GM21528 (cell line): Measurements from ENCODE around the gene F10.
"Not testable (repeated sequence)": the region's sequence is repeated elsewhere in the genome, so short reads cannot be mapped to it uniquely, and the experiment has no call there.

Experiments
- ATAC-seq: cut with Tn5 transposase; IDR thresholded peaks from one replicate; pipeline ENCODE4 v1.9.1; 2021; ENCODE audit warnings: mild to moderate bottlenecking, moderate library complexity; ENCODE audit not compliant: unreplicated experiment, low FRiP score

The F10 gene

DNA sequence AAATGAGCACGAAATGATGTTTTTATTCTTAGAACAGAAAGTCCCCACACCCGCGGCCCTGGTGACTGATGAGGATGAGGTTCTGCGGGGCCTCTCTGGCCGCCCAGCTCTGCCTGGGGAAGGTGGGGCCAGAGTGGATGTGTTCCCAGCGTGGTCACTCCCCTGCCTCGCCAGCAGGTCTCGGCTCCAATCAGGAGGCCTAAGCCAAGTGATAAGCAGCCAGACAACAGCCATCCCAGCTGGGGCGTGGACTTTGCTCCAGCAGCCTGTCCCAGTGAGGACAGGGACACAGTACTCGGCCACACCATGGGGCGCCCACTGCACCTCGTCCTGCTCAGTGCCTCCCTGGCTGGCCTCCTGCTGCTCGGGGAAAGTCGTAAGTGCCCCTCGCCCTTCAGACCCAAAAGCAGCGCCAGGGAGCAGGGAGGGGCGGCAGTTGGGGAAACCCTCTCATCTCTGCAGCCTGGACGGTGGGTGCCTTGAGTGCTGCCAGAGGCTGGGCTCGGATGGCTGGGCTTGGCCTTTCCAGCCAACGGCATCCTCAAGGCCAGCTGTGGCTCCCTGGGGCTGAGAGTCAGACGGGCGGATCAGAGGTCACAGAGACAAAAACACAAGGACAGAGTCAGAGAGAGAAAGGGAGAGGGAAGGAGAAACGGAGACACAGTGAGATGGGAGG is at the start of gene F10:
Gene F10, plus strand, starts transcription at position 250 of the 676 bp plus-strand sequence. Its CDS starts 57 bp downstream, at position 307.
- ATAC-seq = no peak

DNA sequence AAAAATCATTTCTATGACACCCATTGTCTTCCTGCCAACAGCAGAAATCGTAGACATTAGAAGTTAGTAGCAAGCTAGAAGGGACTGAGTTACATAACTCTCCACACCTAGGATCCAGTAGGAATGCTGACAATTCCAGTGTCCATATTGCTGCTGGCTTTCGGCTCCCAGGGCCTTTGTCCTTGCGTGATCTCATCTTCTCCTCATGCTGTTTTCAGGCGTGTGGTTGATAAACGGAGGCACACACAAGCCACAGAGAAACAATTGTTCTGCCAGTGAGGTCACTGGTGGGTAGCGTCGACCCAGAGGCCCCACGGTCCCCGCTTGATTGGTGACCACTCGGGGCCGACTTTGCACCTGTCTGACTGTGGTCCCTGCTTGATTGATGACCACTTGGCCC is 48.7 kb upstream of the F10 start:
- ATAC-seq = no peak

DNA sequence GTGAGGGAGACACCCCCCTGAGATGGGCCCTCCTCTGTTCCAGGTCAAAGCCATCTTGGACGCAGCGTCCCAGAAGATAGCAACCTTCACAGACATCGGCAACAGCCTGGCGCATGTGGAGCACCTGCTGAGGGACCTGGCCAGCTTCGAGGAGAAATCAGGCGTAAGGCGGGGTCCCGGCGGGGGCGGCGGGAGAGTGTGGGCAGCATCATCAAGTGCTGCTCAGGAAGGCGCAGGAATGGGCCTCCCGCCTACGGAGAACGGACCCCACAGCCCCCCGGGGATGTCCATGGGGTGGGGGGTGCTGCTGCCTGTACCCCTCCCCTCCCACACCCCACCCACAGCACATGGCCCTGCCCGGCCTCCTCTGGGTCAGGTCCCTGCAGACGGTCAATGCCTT is 48.2 kb upstream of the F10 start:
- ATAC-seq = no peak

DNA sequence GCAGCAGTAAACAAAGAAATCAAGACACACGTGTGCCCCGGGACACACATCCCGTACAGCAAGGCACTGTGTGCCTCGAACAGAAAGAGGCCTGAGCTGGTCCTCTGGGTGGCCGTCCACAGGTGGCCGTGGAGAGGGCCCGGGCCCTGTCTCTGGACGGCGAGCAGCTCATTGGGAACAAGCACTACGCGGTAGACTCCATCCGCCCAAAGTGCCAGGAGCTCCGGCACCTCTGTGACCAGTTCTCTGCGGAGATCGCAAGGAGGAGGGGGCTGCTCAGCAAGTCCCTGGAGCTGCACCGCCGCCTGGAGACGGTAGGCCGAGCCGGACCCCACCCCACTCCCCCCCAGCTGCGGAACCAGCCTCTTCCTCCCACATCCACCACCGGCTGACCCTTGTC is 47.7 kb upstream of the F10 start:
- ATAC-seq = no peak

DNA sequence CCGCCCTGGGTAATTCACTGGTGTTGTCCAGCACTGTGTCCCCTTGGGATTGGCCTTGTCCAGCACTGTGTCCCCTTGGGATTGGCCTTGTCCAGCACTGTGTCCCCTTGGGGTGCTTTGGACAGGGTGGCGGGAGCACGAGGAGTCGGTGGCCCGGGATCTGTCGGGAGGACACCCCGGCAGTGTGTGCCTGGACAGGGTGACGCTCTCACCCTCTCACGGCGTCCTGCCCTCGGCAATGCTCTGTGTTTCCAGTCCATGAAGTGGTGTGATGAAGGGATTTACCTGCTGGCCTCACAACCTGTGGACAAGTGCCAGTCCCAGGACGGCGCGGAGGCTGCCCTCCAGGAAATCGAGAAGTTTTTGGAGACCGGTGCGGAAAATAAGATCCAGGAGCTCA is 46.9 kb upstream of the F10 start:
- ATAC-seq = no peak

DNA sequence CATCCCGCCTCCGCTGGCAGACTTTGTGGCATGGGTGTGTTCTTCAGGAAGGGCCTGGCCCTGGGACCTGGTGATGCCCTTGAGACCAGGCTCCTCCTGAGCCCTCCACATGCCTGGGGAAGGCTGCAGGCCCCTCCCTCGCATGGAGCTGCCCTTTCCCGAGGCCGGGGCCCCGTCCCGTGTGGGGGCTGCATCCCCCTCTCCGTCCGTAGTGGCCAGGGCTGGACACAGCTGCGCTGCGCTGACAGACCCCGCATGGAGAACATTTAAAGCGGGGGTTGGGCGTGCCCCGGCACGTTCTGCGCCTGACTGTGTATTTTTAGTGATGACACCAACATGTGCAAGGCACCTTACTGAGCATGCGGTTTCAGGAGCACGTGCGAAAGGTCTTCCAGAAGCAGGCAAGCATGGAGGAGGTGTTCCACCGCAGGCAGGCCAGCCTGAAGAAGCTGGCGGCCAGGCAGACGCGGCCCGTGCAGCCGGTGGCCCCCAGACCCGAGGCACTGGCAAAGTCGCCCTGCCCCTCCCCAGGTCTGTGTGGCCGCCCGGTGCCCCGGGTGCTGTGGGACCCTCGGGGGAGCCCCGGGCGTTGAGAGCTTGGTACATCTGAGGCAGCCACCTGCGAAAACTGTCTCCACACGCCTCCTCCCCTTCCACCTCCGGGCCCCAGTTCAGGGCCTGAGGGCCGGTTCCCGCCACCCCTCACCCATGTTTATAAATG is 45.8 kb upstream of the F10 start:
- ATAC-seq = no peak

DNA sequence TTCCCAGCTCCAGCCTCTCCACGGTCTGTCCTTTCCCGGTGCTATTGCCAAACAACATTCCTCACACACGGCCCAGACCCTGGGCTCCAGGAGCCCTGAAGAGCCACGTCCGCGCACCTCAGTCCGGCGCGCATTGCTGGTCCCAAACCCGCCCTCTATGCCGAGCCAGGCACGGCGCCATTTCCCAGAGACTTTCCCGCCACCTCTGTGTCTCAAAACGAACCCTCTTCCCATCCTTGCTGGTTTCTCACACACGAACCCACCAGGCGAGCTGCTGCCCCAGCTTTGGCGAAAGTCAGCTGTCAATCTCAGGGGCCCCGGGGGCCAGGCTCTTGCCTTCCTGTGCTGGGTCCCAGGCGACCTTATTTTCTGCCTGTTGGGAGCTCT is 45.0 kb upstream of the F10 start:
- no peak for ATAC-seq

DNA sequence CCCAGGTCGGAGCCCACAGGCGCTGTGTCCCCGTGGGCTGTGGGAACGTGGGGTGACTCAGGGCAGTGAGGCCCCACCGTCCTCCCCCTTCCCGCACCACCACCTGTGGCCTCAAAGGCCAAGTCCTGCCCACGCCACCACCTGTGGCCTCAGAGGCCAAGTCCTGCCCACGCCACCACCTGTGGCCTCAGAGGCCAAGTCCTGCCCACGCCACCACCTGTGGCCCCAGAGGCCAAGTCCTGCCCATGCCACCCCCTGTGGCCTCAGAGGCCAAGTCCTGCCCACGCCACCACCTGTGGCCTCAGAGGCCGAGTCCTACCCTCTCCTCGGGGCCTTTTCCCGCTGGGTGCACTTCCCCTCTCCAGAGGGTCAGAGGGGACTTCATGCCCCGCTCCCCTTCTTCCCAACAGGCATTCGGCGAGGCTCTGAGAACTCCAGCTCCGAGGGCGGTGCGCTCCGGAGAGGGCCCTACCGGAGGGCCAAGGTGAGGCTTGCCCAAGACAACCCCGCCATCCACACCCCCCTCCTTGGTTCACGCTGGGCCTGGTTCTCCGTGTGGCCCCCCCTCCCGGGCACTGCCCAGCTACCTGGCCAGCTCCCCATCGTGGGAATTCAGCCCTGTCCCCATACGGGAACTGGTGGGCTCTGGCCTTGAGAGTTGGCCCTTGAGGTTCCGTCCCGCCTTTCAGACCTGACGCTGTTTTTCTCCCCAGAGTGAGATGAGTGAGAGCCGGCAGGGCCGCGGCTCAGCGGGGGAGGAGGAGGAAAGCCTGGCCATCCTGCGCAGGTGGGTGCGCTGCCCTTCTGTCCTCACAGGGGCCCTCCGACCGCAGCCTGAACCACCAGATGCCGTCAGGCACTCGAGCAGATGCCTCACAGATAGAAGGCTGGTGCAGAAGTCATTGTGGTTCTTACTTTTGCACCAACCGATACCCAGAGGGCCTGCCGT is 44.4 kb upstream of the F10 start:
- ATAC-seq = no peak

DNA sequence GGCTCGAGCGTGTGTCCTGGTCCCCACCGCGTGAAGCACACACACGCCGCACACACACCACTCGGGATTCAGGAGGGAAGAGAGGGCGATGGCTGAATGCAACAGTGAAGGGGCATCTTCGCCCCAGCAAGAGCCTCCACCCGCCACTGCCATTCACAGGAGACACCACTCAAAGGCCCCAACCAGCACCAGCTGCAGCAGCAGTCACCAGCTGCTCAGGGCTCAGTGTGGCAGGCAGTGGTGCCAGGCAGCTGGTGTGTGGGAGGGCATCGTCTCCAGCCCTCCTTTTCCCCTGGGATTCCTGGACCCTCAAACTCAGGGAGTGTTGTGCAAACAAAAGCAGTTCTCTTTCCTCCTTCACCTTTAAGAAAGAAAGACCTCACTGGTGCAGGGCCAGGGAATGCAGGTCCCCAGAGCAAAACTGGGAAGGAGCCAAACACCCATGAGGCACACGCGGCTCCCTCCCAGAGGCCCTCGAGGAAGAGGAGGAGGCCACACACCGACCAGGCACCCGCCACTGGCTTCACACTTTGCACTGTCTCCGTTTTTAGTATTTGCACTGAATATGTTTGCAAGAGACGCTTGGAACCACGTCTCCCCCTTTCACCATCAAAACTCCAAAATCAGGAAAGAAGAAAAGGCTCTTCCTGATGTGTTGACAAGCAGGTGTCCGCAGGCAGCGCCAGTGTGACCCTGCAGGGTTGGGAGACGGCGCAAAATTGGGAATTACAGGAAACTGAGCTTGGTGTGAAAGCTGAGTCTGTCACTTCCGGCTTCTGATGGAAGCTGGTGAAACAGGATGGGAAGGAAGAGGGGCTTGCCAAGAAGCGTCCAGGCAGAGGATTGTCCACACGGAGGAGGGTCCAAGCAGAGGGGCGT is 43.5 kb upstream of the F10 start:
- ATAC-seq = no peak

DNA sequence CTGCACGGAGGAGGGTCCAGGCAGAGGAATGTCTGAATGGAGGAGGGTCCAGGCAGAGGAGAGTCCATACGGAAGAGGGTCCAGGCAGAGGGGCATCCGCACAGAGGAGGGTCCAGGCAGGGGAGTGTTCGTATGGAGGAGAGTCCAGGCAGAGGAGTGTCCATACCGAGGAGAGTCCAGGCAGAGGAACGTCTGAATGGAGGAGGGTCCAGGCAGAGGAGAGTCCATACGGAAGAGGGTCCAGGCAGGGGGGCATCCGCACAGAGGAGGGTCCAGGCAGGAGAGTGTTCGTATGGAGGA is 42.9 kb upstream of the F10 start:
- not testable (repeated sequence) for ATAC-seq

DNA sequence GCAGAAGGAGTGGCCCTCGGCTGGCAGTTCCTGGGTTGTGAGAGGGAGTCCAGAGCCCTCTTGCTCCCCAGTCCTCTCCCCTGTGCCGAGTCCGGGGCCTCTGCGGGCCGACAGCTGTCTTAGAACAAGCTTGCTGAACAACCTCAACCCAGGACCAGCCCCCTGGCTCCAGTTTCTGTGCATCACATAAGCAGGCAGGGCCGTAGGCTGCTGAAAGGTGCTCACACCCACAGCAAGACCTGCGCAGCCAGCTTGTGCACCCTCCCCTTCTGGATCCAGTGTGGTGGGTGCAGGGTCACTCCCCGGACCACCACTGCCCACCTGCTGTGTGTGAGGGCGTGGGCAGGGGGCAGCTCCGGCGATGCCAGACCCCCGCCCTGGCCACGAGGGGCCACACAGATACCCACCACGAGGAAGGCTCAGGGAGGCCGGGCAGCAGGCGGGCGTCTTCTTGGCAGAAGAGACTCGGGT is 42.2 kb upstream of the F10 start:
- no peak for ATAC-seq

DNA sequence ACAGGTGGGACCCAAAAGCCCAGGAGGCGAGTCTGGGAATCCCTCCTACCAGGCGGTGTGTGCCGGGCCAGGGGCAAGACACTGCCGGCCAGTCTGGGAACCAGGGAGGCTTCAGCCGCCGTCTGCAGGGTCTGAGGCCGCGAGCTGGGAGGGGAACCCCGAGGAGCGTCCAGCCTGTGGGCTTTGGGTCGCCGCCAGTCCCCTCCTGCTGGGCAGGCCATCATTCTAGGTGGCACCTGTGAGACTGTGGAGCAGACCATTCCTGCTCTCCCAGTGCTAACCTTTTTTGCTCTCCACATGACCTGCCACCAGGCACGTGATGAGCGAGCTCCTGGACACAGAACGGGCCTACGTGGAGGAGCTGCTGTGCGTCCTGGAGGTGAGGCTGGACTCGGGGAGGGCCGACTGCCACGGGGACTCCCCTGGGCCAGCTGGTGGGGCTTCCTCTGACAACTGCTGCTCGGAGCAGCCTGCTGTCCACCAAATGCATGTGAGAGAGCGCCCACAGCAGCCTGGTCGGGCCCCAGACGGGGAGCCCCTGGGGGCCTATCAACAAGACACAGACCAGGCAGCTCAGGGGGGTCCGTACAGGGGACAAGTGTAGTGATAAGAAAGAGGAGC is 41.6 kb upstream of the F10 start:
- no peak for ATAC-seq

DNA sequence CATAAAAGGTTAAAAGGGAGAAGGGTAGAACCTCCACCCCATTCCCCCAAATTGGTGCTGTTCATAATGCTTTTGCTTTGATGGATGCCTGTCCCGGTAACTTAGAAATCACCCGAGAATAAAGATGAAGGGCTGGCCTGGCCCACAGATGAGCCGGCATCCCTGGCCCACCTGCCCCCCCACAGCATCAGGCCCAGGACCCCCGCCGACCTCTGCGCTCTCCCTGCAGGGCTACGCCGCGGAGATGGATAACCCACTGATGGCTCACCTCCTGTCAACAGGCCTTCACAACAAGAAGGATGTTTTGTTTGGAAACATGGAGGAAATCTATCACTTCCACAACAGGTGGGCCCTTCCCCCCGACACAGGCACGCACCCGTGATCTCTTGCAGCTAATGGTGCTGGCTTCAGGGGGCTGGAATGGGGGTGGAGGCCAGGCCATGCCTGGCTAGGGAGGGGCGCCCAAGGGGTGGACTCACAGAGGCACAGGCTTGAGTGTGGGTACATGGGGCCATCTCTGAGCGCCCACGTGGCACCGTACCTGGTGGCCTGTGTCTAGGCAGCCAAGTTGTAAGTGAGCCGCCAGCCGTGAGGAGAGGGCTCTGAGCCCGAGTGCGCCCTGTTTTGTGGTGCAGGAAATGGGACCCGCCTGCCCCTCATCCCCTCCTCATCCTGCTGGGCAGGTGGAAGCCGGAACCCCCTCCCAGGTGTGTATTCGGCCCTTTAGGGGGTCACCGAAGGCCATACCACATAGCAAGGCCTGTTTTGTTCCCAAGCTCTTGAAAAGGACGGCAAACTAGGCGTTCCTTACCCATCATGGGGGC is 40.2 kb upstream of the F10 start:
- no peak for ATAC-seq

DNA sequence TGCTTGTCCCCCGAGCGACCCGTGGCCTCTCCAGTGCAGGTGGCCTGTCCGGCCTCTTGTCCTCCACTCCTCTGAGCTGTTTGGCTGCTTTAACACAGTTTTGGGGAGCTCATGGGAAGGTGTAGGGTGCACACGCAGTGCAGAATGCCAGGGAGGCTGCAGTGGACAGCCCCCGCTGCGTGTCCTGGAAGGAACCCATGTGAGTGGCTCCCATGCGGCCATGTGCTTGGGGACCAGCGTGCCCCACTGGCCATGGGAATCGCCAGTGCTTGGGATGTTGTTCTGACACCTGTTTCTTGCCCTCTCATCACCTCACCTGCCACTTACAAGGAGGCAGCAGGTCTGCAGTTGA is 39.6 kb upstream of the F10 start:
- ATAC-seq = no peak

DNA sequence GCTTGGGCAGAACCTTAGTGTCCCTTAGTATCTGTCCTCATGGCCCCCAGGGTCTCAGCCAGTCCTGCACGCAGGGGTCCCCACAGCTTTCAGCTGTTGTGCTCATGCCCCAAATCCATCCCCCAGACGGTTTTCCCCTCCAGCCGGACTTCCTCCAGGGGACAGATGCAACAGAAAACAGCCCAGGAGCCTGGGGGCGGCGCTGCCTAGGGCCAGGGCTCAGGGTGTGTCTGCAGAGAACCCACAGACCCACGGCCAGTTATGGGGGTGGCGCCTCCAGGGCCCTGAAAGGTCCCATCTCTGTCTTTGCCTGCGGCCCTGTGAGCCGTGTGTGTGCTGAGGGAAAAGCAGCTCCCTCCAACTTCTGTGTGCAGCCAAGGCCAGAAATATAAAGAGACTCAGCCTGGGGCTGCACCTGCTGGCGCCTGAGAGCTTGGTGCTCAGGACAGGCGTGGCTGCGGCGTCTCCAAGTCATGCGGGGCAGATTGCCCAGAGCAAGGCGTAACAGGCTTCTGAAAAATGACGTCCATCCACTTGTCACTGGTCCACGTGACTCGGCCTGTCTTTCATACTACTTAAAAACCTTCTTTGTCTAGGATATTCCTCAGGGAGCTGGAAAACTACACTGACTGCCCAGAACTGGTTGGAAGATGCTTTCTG is 39.1 kb upstream of the F10 start:
- no peak for ATAC-seq

DNA sequence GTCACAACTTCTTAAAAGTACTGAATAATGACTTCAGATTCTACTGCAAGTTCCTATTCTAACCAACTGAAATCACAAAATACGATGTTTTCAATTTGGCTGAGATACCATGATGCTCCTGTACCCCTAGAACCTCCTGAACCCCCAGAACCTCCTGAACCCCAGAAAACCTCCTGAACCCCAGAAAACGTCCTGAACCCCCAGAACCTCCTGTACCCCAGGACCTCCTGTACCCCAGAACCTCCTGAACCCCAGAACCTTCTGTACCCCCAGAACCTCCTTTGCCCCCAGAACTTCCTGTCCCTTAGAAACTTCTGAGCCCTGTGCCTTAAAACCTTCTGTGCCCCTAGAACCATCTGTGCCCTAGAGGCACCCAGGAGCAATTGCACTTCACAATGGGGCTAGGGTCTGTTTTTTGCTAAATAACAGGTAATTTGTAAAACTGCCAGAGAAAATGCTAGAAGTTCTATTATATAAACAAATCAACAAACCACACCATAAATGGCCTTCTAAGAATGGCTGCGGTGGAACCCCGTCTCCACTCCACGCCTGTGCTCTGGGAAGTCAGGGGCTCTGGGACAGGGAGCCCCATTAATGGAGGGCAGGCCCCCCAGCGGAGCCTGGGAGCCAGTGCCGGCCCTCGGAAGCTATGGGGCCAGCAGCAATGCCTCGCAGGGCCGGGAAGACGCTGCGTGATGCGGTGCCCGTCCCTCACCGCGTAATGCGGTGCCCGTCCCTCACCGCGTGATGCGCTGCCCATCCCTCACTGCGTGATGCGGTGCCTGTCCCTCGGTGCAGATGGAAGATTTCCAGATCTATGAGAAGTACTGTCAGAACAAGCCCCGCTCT is 38.3 kb upstream of the F10 start:
- ATAC-seq = no peak

DNA sequence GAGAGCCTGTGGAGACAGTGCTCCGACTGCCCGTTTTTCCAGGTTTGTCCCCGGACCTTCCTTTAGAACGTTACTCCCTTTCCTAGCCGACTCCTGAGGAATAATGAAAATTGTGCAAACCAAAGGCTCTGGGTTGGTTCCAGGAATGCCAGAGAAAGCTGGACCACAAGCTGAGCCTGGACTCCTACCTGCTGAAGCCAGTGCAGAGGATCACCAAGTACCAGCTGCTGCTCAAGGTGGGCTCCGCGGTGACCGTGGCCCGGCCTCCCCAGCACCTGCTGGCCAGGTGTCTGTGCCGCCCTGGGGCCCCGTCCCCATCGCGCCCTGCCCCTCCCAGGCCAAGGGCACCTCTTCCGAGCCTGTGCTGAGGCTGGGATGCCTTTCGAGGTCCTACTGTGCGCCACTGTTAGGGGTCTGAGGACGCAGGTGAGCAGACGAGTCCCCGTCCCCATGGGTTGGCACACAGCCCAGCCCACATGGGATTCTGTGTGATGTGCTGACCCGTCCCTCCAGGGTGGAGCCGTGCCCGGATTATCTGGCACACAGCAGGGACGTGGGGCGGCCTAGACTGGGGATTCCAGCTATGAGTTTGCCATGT is 37.6 kb upstream of the F10 start:
- no peak for ATAC-seq
